ENCODE data around the gene GAS2.

GRCh38 chr11:22715971-22716370 lies 49.6 kb downstream of the GAS2 start:
- TF ChIP-seq, protein P1, sequence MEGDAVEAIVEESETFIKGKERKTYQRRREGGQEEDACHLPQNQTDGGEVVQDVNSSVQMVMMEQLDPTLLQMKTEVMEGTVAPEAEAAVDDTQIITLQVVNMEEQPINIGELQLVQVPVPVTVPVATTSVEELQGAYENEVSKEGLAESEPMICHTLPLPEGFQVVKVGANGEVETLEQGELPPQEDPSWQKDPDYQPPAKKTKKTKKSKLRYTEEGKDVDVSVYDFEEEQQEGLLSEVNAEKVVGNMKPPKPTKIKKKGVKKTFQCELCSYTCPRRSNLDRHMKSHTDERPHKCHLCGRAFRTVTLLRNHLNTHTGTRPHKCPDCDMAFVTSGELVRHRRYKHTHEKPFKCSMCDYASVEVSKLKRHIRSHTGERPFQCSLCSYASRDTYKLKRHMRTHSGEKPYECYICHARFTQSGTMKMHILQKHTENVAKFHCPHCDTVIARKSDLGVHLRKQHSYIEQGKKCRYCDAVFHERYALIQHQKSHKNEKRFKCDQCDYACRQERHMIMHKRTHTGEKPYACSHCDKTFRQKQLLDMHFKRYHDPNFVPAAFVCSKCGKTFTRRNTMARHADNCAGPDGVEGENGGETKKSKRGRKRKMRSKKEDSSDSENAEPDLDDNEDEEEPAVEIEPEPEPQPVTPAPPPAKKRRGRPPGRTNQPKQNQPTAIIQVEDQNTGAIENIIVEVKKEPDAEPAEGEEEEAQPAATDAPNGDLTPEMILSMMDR (IDR thresholded peaks at IDR 0.05; ENCODE audit: extremely low read depth in 1 of 2, insufficient read depth in 1 of 2, low read depth in 1 of 2, low read length in 2 of 2): no peak
- TF ChIP-seq MAX (IDR thresholded peaks at IDR 0.05; ENCODE audit: insufficient read depth, insufficient read length) (no peak), POLR2AphosphoS5 (IDR thresholded peaks at IDR 0.05; ENCODE audit: insufficient read depth, low read depth, low read length) (no peak), EZH2 (IDR thresholded peaks at IDR 0.05; ENCODE audit: borderline replicate concordance, low read depth, low read length, severe bottlenecking) (no peak), MYC (IDR thresholded peaks at IDR 0.05; ENCODE audit: low read depth, low read length) (no peak), POLR2A (IDR thresholded peaks at IDR 0.05; ENCODE audit: low read depth, low read length) (no peak), FOS (IDR thresholded peaks at IDR 0.05; ENCODE audit: borderline replicate concordance, insufficient read depth, low read length) (no peak)
